CD4-positive, alpha-beta T cell treated with Interleukin-6 for 4 hours (primary cell): ENCODE data around the gene CFHR1.

Experiments used
- DNase-seq: peaks from one replicate; pipeline ENCODE4 v3.0.0-alpha.2; 2020; ENCODE audit warnings: mixed read lengths

The CFHR1 gene

DNA sequence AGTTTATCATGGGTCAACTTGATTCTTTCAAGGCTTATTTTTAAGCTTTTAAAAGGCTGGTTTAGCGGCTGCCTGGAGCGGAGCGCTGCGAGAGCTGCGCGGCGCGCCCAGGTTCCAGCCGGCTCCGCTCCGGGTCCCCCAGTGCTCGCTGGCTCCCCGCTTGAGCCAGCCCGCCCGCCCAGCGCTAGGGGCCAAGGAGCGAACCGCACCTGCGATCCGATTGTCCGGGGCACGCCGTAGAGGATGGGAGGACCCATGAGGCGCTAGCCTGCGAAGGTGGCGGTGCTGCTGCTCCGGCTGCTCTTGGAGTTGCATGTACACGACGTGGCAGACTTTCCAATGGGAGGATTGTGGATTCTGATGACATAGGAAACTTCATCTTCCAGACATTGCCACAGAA, 58.4 kb downstream of the CFHR1 start:
- DNase-seq: no peak
